ENCODE data around the gene C19orf67. TPM values are rescaled to one million over a fixed set of nuclear protein-coding genes. Genes with fewer than 3 reads are reported as not detected.

C19orf67 gene
- total RNA-seq, 1 donor from 2014 or later, result 0.54 TPM

GRCh38 chr19:14114439-14114838, 28.9 kb upstream of the C19orf67 start:
- Mint-ChIP-seq H3K36me3 (ENCODE audit: unreplicated experiment) (no peaks in the 10 kb centered on the region), H3K4me3 (ENCODE audit: unreplicated experiment) (no peak overlapping the region), H3K4me1 (ENCODE audit: unreplicated experiment) (peaks cover 56% of the 10 kb centered on the region), H3K27ac (ENCODE audit: unreplicated experiment) (no peak overlapping the region), H3K9me3 (ENCODE audit: unreplicated experiment) (no peaks in the 10 kb centered on the region), H3K27me3 (ENCODE audit: unreplicated experiment) (no peaks in the 10 kb centered on the region)
- TF ChIP-seq CTCF (IDR thresholded peaks at IDR 0.05), result no peak
- no peak for DNase-seq (ENCODE audit: extremely low spot score, unreplicated experiment)

- Mint-ChIP-seq H3K36me3 (ENCODE audit: unreplicated experiment) (no peaks in the 10 kb centered on the region), H3K27ac (ENCODE audit: unreplicated experiment) (peak overlapping the region; percentile 92), H3K4me1 (ENCODE audit: unreplicated experiment) (peaks cover 52% of the 10 kb centered on the region)
These were observed 28.3 kb upstream of the C19orf67 start for GRCh38 chr19:14113762-14114414.

GRCh38 chr19:14112809-14113385, 27.3 kb upstream of the C19orf67 start:
- H3K4me3 Mint-ChIP-seq (ENCODE audit: unreplicated experiment), result peak overlapping the region; percentile 58
- no peaks in the 10 kb centered on the region for H3K27me3 Mint-ChIP-seq (ENCODE audit: unreplicated experiment)
- H3K4me1 Mint-ChIP-seq (ENCODE audit: unreplicated experiment), result peaks cover 47% of the 10 kb centered on the region
- no peak for TF ChIP-seq CTCF (IDR thresholded peaks at IDR 0.05)
- H3K27ac Mint-ChIP-seq (ENCODE audit: unreplicated experiment), result peak overlapping the region; percentile 92
- H3K36me3 Mint-ChIP-seq (ENCODE audit: unreplicated experiment), result no peaks in the 10 kb centered on the region
- no peak for DNase-seq (ENCODE audit: extremely low spot score, unreplicated experiment)
- no peaks in the 10 kb centered on the region for H3K9me3 Mint-ChIP-seq (ENCODE audit: unreplicated experiment)

More at GRCh38 chr19:14113762-14114414, 28.3 kb upstream of the C19orf67 start:
- DNase-seq (ENCODE audit: extremely low spot score, unreplicated experiment), result no peak
- Mint-ChIP-seq H3K4me3 (ENCODE audit: unreplicated experiment) (no peak overlapping the region), H3K9me3 (ENCODE audit: unreplicated experiment) (no peaks in the 10 kb centered on the region), H3K27me3 (ENCODE audit: unreplicated experiment) (no peaks in the 10 kb centered on the region)
- TF ChIP-seq CTCF (IDR thresholded peaks at IDR 0.05), result peak; percentile 34

- Mint-ChIP-seq H3K4me3 (ENCODE audit: unreplicated experiment) (peak overlapping the region; percentile 58), H3K4me1 (ENCODE audit: unreplicated experiment) (peaks cover 47% of the 10 kb centered on the region), H3K36me3 (ENCODE audit: unreplicated experiment) (peaks cover under 1% of the 10 kb centered on the region), H3K27me3 (ENCODE audit: unreplicated experiment) (no peaks in the 10 kb centered on the region), H3K9me3 (ENCODE audit: unreplicated experiment) (no peaks in the 10 kb centered on the region), H3K27ac (ENCODE audit: unreplicated experiment) (peak overlapping the region; percentile 92)
- no peak for TF ChIP-seq CTCF (IDR thresholded peaks at IDR 0.05)
- DNase-seq (ENCODE audit: extremely low spot score, unreplicated experiment), result no peak
These were observed 26.6 kb upstream of the C19orf67 start for GRCh38 chr19:14112051-14112808.

GRCh38 chr19:14111486-14111885, 25.9 kb upstream of the C19orf67 start:
- Mint-ChIP-seq H3K4me3 (ENCODE audit: unreplicated experiment) (peak overlapping the region; percentile 40), H3K27ac (ENCODE audit: unreplicated experiment) (peak overlapping the region; percentile 56), H3K27me3 (ENCODE audit: unreplicated experiment) (no peaks in the 10 kb centered on the region), H3K9me3 (ENCODE audit: unreplicated experiment) (no peaks in the 10 kb centered on the region), H3K36me3 (ENCODE audit: unreplicated experiment) (peaks cover 2% of the 10 kb centered on the region), H3K4me1 (ENCODE audit: unreplicated experiment) (peaks cover 42% of the 10 kb centered on the region)
- DNase-seq (ENCODE audit: extremely low spot score, unreplicated experiment), result no peak
- TF ChIP-seq CTCF (IDR thresholded peaks at IDR 0.05), result no peak

Data from osteocyte (in vitro differentiated cells).